ENCODE data around the gene RGPD3. TPM values are rescaled to one million over a fixed set of nuclear protein-coding genes. Genes with fewer than 3 reads are reported as not detected.
"Not testable (repeated sequence)": the region's sequence is repeated elsewhere in the genome, so short reads cannot be mapped to it uniquely, and the experiment has no call there.

Gene RGPD3
- total RNA-seq, 1 donor from 2014 or later: 0.30 TPM

DNA sequence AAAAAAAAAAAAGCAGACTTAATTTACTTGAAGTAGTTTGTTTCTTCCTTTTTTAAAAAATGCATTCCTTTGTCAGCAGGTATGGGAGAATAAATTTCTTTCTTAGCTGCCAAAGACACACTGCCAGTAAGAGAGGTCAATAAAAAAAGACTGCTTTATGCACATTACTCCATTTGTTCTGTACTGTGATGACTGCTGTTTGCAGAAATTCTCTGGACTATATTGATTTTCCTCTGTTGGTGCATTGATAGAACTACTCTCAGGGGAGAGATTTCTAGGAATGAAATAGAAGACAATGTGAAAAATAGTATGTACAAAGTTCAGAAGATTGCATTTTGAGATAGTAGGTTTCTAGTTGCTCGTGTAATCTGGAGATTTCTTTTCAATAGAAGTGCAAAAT lies 11.3 kb upstream of the RGPD3 start:
- not testable (repeated sequence) for DNase-seq

DNA sequence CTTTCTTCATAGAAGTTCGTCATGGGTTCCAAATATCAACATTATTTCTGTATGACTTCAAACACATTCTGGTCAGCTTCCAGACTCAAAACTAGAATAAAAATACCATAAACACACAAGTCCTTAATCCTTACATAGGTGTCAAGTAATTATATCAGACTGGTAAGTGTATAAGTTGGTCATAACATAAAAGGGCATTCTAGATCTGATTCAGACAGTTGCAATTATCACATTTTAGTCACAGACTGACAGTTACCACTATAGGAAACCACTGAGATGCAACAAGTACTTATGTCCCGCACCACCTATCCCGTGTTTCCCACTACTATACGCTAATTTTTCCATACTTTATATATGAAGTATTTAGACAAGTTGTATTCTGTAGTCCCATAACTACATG lies 9.4 kb upstream of the RGPD3 start:
- DNase-seq: not testable (repeated sequence)

DNA sequence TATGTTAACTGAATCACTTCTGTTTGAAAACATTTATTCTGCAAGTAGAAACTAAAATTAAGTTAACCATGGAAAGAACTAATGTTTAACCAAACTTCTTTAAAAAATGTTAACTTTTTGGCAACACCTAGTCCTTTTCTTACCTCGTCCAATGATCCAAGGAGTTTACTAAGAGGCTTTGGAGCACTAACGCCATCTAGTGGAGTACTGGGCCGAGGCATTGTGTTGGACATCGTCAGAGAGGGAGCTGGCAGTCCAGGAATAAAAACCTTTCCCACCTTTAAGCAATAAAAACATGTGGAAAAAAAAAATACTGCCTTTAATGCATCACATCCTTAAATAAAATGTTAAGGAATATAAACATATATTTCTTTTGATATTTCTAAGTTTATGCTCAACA lies 2.4 kb upstream of the RGPD3 start:
- not testable (repeated sequence) for DNase-seq

DNA sequence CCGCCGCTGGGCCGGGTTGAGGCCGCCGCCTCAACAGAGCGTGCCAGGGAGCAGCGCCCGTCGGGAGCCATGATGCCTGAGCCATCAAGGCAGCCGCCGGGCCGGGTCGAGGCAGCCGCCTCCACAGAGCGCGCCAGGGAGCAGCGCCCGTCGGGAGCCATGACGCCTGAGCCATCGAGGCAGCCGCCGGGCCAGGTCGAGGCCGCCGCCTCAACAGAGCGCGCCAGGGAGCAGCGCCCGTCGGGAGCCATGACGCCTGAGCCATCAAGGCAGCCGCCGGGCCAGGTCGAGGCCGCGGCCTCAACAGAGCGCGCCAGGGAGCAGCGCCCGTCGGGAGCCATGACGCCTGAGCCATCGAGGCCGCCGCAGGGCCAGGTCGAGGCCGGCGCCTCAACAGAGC lies 697 bp downstream of the RGPD3 start:
- DNase-seq: not testable (repeated sequence)

DNA sequence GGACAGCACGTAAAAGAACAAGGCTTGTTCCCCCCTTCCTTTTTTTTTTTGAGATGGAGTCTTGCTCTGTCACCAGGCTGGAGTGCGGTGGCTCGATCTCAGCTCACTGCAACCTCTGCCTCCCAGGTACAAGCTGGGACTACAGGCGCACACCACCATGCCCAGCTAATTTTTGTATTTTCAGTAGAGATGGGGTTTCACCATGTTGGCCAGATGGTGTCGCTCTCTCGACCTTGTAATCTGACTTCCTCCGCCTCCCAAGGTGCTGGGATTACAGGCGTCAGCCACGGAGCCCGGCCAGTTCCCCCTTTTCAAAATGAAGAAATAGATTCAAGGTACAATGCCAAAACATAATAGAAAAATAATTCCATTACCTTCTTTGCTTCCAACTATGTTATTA lies 6.3 kb downstream of the RGPD3 start:
- not testable (repeated sequence) for DNase-seq

DNA sequence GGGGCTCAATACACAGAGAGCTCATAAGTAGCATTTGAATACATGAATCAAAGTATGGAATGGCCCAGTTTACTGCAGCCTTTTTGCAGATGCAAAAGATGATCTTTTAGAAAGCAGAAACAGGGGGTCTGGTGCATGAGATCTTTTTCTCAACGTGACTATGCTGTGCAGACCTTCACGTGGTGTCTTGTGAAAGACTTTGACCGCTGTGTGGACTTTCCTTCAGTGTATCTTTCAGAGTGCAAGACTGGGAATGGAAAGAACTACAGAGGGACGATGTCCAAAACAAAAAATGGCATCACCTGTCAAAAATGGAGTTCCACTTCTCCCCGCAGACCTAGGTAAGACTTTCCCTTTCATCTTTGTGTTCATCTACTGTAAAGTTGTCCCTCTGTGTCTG lies 77.5 kb downstream of the RGPD3 start:
- not testable (repeated sequence) for DNase-seq

DNA sequence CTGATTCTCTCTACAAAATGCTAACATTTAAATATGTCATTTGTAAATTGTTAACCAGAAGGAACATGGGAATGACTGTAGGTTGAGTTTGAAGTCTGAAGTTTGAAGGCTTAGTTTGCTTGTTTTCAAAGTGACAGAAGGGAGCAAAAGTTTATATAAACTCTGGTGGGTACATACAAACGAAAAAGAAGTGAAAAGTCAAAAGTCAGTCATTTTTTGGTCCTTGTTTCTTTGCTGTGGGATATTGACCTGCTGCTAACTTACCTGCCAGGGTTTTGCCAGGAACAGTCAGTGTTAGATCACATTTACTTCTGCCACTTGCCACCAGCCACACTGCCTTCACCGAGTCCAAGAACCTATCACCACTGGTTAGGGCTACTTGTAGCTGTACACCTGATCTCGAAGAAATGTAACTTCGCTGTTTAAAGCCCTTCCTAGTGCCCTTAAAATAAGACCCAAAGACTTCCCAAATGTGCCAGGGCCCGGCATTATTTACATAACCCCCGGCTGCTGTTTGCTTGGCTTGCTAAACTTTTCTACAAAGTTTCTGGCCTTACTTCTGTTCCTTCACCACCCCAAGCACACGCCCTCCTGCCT lies 79.3 kb downstream of the RGPD3 start:
- DNase-seq: not testable (repeated sequence)

DNA sequence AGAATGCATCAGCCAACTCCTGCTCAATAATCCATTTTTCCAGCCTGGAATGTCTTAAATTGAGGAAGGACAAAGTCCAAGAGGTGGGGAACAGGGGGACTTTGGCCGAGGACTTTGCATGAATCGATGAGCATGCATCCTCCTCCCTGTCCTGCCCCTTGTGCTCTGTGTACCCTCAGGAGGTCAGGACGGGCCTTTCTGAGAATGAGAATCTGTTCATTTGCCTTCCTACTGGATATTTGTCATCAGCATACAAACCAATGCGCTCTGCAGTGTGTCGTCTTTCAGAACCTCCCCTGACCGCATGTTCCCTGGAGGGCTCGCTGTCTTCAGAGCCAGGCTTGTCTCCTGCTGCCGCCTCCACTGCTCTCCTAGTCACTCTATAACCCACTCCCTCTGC lies 83.7 kb downstream of the RGPD3 start:
- not testable (repeated sequence) for DNase-seq

DNA sequence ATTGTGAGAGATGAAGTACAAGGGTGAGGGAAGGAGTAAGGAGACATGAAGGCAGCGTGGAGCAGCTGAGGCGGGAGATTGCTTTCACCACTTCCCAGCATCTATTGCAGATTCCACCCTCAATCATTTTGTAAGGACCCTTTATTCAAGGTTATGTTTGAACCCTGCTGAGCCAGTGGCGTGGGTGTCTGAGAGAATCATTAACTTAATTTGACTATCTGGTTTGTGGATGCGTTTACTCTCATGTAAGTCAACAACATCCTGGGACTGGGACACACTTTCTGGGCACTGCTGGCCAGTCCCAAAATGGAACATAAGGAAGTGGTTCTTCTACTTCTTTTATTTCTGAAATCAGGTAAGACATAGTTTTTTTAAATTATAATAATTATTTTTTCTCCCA lies 86.3 kb downstream of the RGPD3 start:
- DNase-seq: not testable (repeated sequence)

DNA sequence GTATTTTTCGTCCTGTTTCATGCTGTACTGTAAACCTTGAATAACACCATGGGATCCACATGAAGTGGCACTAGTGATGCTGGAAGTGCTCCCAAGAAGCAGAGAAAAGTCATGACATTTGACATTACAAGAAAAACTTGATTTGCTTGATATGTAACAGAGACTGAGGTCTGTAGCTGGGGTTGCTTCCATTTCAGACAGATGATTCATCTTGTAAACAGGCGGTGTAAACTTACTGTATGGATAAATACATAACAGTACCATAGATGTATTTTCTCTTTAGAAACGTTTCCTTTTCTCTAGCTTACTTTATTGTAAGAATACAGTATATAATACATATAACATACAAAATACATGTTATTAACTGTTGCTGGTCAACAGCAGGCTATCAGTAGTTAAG lies 88.6 kb downstream of the RGPD3 start:
- not testable (repeated sequence) for DNase-seq

DNA sequence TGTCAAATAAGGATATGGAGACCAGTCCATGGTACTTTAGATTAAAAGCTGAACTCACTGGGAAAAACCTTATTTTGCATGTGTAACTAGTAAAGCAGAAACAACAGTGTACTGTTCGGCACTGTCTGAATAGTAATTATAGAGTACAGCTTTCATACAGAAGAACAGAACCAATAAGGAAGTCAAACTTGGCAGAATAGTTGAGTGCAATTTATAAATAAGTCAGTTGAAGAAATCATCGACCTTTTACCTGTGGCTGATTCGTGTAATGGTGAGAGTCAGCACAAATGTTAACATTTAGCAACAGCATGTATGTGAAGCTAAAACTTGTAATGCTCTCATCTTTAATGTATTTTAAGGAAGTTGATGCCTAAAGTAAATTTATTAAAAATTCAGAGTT lies 99.0 kb downstream of the RGPD3 start:
- DNase-seq: not testable (repeated sequence)

DNA sequence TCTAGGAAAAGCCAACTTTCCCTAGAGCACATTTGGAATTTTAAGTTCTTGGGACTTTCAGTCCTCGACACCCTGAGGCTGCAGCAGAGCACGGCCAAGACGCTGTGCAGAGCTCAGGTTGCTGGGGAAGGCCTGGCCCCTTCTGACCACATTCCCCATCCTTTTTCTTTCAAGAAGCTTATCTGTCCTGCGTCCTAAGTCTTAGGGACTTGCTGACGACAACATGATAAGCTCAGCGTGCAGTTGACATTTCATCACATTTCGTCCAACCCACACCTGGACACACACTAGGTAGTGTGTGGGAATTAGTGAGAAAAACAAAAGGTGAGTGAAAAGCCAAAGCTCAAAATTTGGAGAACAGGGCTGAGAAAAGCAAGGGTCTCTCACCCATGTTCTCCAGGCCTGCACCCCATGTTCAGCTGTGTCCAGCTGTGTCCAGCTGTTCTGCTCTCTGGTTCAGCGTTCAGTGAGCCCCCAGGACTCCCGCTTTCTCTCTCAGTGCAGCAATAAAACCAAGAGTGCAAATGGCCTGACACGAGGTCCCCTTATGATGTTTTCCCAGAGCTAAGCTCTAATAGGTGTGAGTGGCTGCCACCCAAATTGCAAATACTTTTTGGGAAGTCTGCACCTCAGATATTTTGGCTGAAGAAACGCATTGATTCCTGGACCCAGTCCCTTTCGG lies 101.9 kb downstream of the RGPD3 start:
- DNase-seq: no peak

DNA sequence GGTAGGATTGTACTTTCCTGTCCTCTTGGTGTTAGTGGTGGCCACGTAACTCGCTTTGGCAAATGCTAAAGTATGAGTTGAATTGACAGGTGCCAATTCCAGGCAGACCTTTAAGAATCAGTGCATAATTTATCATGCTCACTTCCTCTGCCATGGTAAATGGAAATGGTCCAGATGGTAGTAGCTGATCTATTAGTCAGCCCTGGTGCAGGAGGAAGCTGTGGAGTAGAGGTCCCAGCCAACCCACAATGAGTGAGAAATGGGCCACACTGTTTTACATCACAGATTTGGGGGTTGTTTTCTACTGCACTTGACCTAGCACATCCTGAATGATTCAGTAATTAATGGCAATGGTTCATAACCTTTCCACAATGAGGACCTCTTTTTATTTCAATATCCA lies 104.4 kb downstream of the RGPD3 start:
- no peak for DNase-seq

DNA sequence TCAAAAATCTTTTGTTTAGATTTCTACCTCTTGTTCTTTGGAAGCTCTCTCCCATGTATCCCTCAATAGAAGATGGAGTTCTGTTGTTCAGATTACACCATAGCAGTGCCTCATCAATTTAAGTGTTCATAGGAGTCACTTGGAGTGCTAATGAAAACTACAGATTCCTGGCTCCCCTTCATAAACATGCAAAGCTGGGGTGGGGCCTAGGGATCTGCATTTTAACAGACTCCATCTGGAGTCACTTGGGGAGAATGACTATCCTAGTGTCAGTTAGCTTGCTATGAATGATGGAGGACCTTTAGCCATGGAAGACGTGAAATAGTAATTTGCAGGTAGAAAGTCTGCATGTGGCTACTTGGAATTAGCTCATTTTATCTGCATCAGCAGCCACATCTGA lies 105.4 kb downstream of the RGPD3 start:
- DNase-seq: no peak

DNA sequence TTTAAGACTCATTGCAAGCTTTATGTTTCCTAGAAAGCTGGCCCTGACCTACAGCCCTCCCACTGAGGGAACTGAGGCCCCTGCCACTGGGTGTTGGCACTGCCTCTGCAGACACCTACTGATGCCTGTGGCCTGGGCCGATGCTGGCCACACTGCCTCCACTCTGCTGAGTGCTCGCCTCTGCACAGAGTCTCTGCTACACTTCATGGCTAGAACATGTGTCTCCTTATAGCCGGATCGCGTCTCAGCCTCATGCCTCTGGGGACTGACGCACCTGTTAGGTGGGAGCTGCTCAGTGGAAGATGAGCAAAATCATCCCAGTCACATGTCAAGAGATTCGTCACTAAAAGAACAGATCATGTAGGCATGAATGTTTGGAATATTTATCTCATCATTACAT lies 108.7 kb downstream of the RGPD3 start:
- no peak for DNase-seq

DNA sequence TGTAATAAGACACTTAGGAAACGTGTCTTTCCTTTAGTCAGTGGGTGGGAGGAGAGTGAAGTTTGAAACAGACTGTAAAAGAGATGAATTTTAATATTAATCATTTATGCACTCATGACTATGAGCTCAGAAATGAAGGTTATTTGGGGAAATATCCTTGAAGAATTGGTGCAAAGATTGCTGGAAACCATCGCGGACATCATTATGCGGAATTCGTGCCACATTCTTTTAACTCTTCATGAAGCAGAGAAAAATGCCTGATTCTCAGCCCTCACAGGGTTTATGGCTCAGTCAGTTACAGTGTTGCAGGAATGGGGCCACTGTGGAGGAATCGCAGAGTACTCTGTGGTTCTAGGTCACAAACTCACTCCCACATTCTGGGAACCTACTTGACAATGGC lies 109.7 kb downstream of the RGPD3 start:
- no peak for DNase-seq

DNA sequence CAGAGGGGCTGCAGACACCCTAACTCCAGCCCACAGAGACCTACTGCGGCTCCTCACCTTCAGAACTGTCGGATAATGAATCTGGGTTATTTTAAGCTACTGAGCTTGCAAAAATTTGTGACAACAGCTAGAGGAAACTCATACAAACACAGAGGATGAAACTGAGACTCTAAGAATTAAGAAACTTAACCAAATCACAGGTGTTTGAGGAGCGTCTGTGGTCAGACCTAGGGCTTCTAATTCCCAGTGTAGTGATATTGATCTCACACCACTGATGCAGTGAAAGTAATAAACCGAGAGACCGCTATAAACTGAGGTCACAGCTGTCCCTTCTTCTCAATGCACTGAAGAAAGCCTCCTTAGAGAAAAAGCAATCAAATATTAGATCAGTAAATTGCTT lies 110.1 kb downstream of the RGPD3 start:
- no peak for DNase-seq

DNA sequence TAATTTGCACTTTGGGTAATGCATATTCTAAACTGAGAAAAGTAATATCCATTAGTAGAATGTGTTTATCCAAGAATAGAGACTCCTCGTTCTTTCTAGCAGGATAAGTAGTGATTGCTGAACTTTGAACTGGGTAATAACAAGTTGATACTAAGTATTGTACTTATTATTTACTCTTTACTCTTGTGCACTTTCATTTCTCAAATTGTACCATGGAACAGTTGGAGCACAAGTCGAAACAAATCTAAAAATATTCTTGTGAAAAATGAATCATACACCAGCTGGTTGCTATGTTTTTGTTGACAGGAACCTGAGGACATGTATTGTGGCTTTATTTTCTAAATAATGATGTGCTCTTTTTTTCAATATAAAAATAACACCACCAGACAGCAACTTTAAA lies 111.9 kb downstream of the RGPD3 start:
- no peak for DNase-seq

DNA sequence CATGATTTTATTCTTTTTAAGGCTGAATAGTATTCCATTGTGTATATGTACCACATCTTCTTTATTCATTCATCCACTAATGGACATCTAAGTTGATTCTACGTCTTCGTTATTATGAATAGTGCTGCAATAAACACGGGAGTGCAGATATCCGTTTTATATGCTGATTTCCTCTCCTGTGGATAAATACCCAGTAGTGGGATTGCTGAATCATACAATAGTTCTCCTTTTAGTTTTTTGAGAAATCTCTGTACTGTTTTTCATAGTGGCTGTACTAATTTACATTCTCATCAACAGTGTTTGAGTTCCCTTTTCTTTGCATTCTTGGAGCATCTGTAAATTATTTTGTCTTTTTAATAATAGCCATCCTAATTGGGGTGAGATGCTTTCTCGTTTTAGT lies 114.5 kb downstream of the RGPD3 start:
- no peak for DNase-seq

DNA sequence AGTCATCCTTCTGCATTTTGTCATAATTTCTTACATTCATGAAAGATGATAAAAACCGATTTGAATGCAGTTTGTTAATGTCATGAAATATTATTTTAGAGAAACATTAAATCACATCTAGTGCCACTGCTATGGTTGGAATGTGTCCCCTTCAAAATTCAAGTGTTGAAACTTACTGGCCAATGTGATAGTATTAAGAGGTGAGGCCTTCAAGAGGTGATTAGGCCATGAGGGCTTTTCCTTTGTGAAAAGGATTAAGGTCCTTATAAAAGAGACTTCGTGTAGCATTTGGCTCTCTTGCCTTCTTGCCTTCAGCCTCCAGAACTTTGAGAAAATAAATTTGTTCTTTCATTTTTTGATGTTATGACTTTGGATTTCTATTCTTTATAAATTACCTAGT lies 117.2 kb downstream of the RGPD3 start:
- DNase-seq: no peak

DNA sequence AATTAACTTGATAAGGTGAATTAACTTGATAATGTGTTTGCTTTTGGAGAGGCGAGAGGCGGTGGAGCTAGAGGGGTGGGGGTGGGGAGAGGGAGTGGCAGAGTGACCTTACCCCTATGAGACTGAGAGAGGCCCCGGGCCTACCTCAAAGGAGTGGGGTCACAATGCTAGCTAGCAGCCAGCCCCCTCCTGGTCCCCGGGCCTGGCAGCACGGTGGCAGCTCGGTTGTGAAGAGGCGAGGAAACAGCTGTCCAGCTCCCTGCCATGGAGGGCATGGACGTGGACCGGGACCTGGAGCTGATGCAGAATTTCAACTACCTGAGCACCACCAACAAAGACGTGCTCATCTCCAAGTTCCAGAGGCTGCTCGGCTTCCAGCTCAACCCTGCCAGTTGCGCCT lies 123.9 kb downstream of the RGPD3 start:
- no peak for DNase-seq

DNA sequence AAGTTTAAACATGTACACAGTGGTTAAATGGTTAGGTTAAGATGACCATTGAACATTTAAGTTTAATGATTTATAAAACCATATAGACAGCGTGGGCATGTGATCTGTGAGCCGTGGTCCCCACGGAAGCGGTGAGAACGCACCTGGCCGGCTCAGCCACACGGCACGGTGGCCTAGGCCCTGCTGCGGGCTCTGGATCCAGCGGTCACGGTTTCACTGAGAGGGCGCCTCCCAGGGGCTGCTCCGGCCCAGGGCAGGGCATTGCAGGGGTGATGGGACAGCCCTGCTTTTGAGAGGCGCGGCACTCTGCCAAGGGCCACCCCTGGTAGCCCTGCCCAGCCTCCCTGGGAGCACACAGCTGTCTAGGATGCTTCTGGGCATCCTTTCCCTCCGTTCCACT lies 124.9 kb downstream of the RGPD3 start:
- no peak for DNase-seq

DNA sequence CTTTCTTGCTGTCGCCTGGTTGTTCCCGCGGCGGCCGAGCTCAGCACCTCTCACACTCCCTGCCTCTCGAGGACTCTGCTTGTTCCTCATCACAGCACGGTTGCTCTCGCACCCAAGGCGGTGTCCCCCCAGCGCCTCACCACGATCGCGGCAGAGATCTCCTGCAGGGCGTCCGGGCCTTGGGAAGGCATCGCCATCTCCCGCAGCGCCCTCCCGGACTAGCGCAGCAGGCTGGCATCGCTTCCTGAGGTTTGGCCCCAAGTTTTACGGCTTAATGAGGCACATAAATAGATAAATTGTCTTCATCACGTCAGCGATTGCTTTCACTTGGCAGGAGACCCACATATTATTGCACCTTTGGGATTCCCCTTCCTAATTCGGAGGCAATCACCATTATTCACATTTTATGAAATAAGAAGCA lies 125.4 kb downstream of the RGPD3 start:
- no peak for DNase-seq

DNA sequence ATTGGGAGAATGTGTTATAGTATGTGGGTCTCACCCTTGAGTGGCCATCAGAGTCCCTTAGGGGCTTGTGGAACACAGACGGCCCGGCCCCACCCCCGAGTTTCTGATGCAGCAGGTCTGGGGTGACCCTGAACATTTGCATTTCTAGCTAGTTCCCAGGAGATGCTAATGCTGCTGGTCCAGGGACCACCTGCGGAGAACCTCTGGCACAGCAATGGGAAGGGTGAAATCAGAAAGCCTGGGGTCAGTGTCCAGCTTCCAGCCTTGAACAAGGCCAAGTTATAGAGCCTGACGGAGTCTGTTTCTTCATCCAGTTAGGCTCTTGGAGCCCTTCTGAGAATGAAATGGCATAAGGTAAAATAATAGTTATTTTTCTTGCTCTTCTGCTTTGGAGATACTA lies 126.5 kb downstream of the RGPD3 start:
- no peak for DNase-seq
